HEK293 (cell line): ENCODE measurements around the gene DNAJC22.

Source experiments
- CTCF ChIA-PET: fragments of 350-600 bp; formaldehyde crosslinking; extraction: SDS; loops from one replicate; lab custom pipeline; 2021; ENCODE audit warnings: antibody characterized with exemption; lab: Yijun Ruan, JAX
- POLR2A ChIA-PET: fragments of 300-600 bp; formaldehyde crosslinking; extraction: SDS; loops from one replicate; lab custom pipeline; 2020; ENCODE audit warnings: antibody characterized with exemption, inconsistent platforms; lab: Yijun Ruan, JAX
- H3K27ac ChIP-seq: fragments of 200-500 bp; sonication (Bioruptor generic); 2 replicates; pipeline ENCODE4 v1.5.1; 2014; ENCODE audit warnings: low read depth, low read length, control low read depth, inconsistent platforms; ENCODE audit errors: extremely low read depth
- H3K36me3 ChIP-seq, 2 experiments: fragments of 200-500 bp in 1 of 2; sonication (Bioruptor generic) in 1 of 2; 1 replicate in 1 of 2; 2 replicates in 1 of 2; pipeline ENCODE4 v1.5.1; 2014 to 2017; ENCODE audit warnings: inconsistent platforms in 2 of 2, low read length in 2 of 2; ENCODE audit not compliant: control insufficient read depth in 2 of 2, insufficient read depth in 1 of 2
- H3K4me1 ChIP-seq: fragments of 200-500 bp; sonication (Bioruptor generic); 2 replicates; pipeline ENCODE4 v1.5.1; 2014; ENCODE audit warnings: mild to moderate bottlenecking, low read length, inconsistent platforms; ENCODE audit not compliant: control insufficient read depth, insufficient read depth
- H3K4me3 ChIP-seq: 2 replicates; pipeline ENCODE4 v1.5.1; 2011; ENCODE audit warnings: low read depth, mild to moderate bottlenecking, control low read depth, low read length, moderate library complexity
- H3K9me3 ChIP-seq: fragments of 200-500 bp; sonication (Bioruptor generic); 2 replicates; pipeline ENCODE4 v1.5.1; 2014; ENCODE audit warnings: low read depth, low read length, inconsistent platforms; ENCODE audit not compliant: control insufficient read depth, insufficient read depth
- GLI4 ChIP-seq: fragments of 450-650 bp; formaldehyde crosslinking; IDR thresholded peaks from 2 replicates; pipeline ENCODE4 v1.5.1; 2016; ENCODE audit warnings: missing biosample characterization, missing genetic modification characterization
- KLF1 ChIP-seq: fragments of 450-650 bp; formaldehyde crosslinking; IDR thresholded peaks from 2 replicates; pipeline ENCODE4 v1.5.1; 2016; ENCODE audit warnings: missing biosample characterization, missing genetic modification characterization
- MYNN ChIP-seq: fragments of 450-650 bp; formaldehyde crosslinking; IDR thresholded peaks from 2 replicates; pipeline ENCODE4 v1.5.1; 2016; ENCODE audit warnings: missing biosample characterization, missing genetic modification characterization, borderline replicate concordance
- PATZ1 ChIP-seq: fragments of 450-650 bp; formaldehyde crosslinking; IDR thresholded peaks from 2 replicates; pipeline ENCODE4 v1.5.1; 2016; ENCODE audit warnings: missing biosample characterization, missing genetic modification characterization
- SP2 ChIP-seq: fragments of 450-650 bp; formaldehyde crosslinking; IDR thresholded peaks from 2 replicates; pipeline ENCODE4 v1.5.1; 2016; ENCODE audit warnings: missing biosample characterization, missing genetic modification characterization
- SP3 ChIP-seq: fragments of 450-650 bp; formaldehyde crosslinking; IDR thresholded peaks from 2 replicates; pipeline ENCODE4 v1.5.1; 2016; ENCODE audit warnings: missing biosample characterization, missing genetic modification characterization
- ZIC2 ChIP-seq: fragments of 450-650 bp; formaldehyde crosslinking; IDR thresholded peaks from 2 replicates; pipeline ENCODE4 v1.5.1; 2016; ENCODE audit warnings: missing biosample characterization, missing genetic modification characterization
- ZNF155 ChIP-seq: fragments of 450-650 bp; formaldehyde crosslinking; IDR thresholded peaks from 2 replicates; pipeline ENCODE4 v1.5.1; 2016; ENCODE audit warnings: missing biosample characterization, missing genetic modification characterization
- ZNF2 ChIP-seq: fragments of 450-650 bp; formaldehyde crosslinking; IDR thresholded peaks from 2 replicates; pipeline ENCODE4 v1.5.1; 2016; ENCODE audit warnings: missing biosample characterization, missing genetic modification characterization
- ZNF202 ChIP-seq: fragments of 450-650 bp; formaldehyde crosslinking; IDR thresholded peaks from 2 replicates; pipeline ENCODE4 v1.5.1; 2016; ENCODE audit warnings: missing biosample characterization, missing genetic modification characterization, borderline replicate concordance
- ZNF223 ChIP-seq: fragments of 450-650 bp; formaldehyde crosslinking; IDR thresholded peaks from 2 replicates; pipeline ENCODE4 v1.5.1; 2016; ENCODE audit warnings: missing biosample characterization, missing genetic modification characterization
- ZNF335 ChIP-seq: fragments of 450-650 bp; formaldehyde crosslinking; conservative IDR thresholded peaks from 2 replicates; pipeline ENCODE4 v1.5.1; 2016; ENCODE audit warnings: missing biosample characterization, missing genetic modification characterization
- ZNF362 ChIP-seq: fragments of 450-650 bp; formaldehyde crosslinking; IDR thresholded peaks from 2 replicates; pipeline ENCODE4 v1.5.1; 2016; ENCODE audit warnings: missing biosample characterization, missing genetic modification characterization
- ZNF510 ChIP-seq: fragments of 450-650 bp; formaldehyde crosslinking; IDR thresholded peaks from 2 replicates; pipeline ENCODE4 v1.5.1; 2018; ENCODE audit warnings: mild to moderate bottlenecking, missing genetic modification characterization, missing biosample characterization; ENCODE audit not compliant: insufficient replicate concordance
- ZNF580 ChIP-seq: fragments of 450-650 bp; formaldehyde crosslinking; IDR thresholded peaks from 2 replicates; pipeline ENCODE4 v1.5.1; 2016; ENCODE audit warnings: missing biosample characterization, missing genetic modification characterization
- ZNF600 ChIP-seq: fragments of 450-650 bp; formaldehyde crosslinking; IDR thresholded peaks from 2 replicates; pipeline ENCODE4 v1.5.1; 2016; ENCODE audit warnings: missing biosample characterization, missing genetic modification characterization

Gene DNAJC22

GRCh38 chr12:49346659-49347310 is at the start of gene DNAJC22 (continued):
- TF ChIP-seq ZIC2 (peak; percentile 34; the same call in 1 of the 2 replicates), ZNF362 (tag by site-specific recombination) (no peak), ZNF155 (no peak), GLI4 (tag by site-specific recombination) (no peak), ZNF223 (tag by site-specific recombination) (no peak), PATZ1 (tag by site-specific recombination) (peak; percentile 38), ZNF580 (tag by site-specific recombination) (no peak)

- TF ChIP-seq SP2 (tag by site-specific recombination) (0 out of 2 replicates have a peak, but pooled peaks have one; percentile 28), KLF1 (tag by site-specific recombination) (peak; percentile 32), SP3 (no peak), ZNF335 (peak; percentile 87)
- TF ChIP-seq, all 188 proteins: peak for 3
- ChIA-PET CTCF (interaction anchor here (0.5 to 10.2 kb wide), 45 partner anchors 7 to 554 kb away, joined by 3 to 208 read pairs (median 5); partner anchors contain the start of genes C1QL4, DNAJC22, PRPF40B and SPATS2), POLR2A (interaction anchor here (0.7 to 7.6 kb wide), 19 partner anchors 8 to 531 kb away, joined by 3 to 94 read pairs (median 6); partner anchors contain the start of genes C1QL4, DNAJC22, NCKAP5L and SPATS2)
- Histone ChIP-seq H3K36me3 (peaks cover 0 to 9% of the 10 kb centered on the region in 2 experiments; a peak in 1 of 3 replicates), H3K27ac (no peak overlapping the region; the same call in 1 of the 2 replicates), H3K4me3 (peak overlapping the region; percentile 29), H3K4me1 (peaks cover 8% of the 10 kb centered on the region), H3K9me3 (no peaks in the 10 kb centered on the region)
Measured at GRCh38 chr12:49297695-49298060, 49.0 kb upstream of the DNAJC22 start.

- CTCF ChIA-PET: interaction anchor here (2.3 to 10.2 kb wide), 3 partner anchors 36 to 214 kb away, joined by 13 to 185 read pairs (median 21); partner anchors contain the start of genes C1QL4 and DNAJC22
- H3K4me3 ChIP-seq: no peak overlapping the region
Measured at GRCh38 chr12:49298160-49298559, 48.5 kb upstream of the DNAJC22 start.

GRCh38 chr12:49301760-49302159 is 44.9 kb upstream of the DNAJC22 start:
- ChIA-PET CTCF (interaction anchor here (0.8 to 2.3 kb wide), 2 partner anchors 14 to 41 kb away, joined by 3 to 15 read pairs; no protein-coding TSS in a partner anchor), POLR2A (interaction anchor here (0.8 to 2.1 kb wide), 2 partner anchors 10 to 21 kb away, joined by 3 to 7 read pairs; partner anchors contain the start of gene TROAP)

More at GRCh38 chr12:49298160-49298559, 48.5 kb upstream of the DNAJC22 start:
- TF ChIP-seq ZNF600 (tag by site-specific recombination) (peak; percentile 57; the same call in 1 of the 2 replicates), ZNF2 (tag by site-specific recombination) (no peak)
- Histone ChIP-seq H3K27ac (no peak overlapping the region), H3K36me3 (peaks cover 0 to 9% of the 10 kb centered on the region in 2 experiments; a peak in 1 of 3 replicates), H3K4me1 (peaks cover 8% of the 10 kb centered on the region), H3K9me3 (no peaks in the 10 kb centered on the region)
- POLR2A ChIA-PET: interaction anchor here (1.8 kb wide), 1 partner anchor 69 kb away, joined by 17 read pairs; the partner anchor contains the start of gene SPATS2

More at GRCh38 chr12:49301760-49302159, 44.9 kb upstream of the DNAJC22 start:
- Histone ChIP-seq H3K27ac (no peak overlapping the region), H3K4me1 (no peaks in the 10 kb centered on the region; the same call in 1 of the 2 replicates), H3K4me3 (no peak overlapping the region), H3K9me3 (no peaks in the 10 kb centered on the region), H3K36me3 (peaks cover 0 to 4% of the 10 kb centered on the region in 2 experiments; a peak in 1 of 3 replicates)
- no peak for TF ChIP-seq MYNN
- TF ChIP-seq ZNF202 (tag by site-specific recombination): no peak
- TF ChIP-seq ZNF510 (tag by site-specific recombination): no peak
- no peak for TF ChIP-seq KLF1 (tag by site-specific recombination)
